NK-92 (cell line): Measurements from ENCODE around the gene TENM4.

Experiments used
- DNase-seq: peaks from one replicate; lab custom pipeline; 2025; ENCODE audit not compliant: unreplicated experiment; lab: John Stamatoyannopoulos, UW

TENM4 gene

DNA sequence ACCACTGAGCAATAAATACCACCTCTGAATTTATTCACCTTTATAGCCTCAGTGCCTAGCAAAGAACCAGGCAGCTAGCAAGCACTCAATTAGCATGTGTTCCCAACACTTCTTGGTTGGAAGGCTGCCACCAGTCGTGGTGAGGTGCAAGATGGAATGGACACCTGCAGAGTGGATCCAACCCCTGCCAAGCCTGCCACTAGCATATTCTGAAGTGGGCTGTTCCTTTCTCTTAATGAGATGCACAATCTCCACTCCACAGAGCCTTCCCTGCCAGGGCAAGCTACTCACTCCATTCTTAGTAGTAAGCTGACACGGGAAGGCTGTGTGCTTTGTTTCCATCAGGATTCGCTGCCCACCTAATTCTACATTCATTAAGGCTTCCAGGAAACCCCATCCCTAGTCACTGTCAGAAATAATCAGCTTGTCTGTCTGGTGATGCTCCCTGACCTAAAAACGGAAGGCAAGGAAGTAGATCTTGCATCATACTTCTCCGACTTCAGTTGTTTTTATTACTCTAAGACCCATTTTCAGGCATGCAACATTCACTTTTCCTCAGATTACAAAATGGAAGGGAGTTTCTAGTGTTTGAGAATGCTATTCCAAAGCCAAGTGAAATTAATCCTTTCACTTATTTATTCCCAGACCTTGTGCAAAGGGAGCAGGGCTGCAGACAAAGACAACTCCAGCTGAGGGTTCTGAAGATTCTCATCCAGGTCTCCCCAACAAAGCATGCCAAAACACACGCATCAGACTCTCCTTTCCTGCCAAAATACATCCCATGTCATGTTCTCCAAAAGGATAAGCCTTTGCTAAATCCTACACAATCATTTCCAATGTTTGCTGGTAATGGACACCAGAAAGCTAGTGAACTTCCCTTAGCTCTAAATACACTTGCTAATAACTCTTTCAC is 128.0 kb downstream of the TENM4 start:
- no peak for DNase-seq

DNA sequence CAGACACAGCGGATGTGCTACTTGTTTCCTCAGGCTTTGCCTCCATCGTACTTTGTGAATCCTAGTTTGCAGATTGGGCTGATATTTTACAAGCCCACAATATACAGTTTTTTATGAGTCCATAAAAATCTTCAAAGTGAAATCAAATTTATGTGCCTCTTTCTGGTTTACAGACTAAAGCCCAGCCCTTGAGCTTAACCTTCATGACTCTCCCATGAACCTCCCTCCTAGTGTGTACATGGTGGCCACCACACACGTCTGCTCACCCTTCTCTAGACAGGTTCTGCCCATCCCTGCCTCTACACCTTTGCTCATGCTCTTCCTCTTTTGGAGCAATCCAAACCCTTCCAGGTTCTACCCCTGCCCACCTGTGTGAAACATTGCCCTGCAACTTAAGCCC is 129.4 kb downstream of the TENM4 start:
- DNase-seq: no peak

DNA sequence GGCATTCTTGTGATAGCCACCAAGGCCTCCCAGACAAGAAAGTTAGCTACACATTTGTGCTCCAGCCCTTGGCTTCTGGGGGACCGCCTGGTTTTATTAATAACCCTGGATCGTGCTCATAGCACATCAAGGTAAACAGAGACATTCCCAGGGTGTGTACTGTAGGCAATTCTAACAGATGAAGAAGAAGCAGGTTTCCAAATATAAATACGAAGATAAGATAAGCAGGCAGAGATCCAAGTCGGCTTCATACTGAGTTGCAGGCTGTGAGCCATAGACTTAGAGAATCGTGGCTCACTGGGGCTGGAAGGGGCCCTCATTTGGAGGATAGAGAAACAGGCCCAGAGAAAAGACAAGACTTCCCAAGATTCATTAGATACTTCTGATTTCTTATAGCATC is 131.4 kb downstream of the TENM4 start:
- DNase-seq: no peak

DNA sequence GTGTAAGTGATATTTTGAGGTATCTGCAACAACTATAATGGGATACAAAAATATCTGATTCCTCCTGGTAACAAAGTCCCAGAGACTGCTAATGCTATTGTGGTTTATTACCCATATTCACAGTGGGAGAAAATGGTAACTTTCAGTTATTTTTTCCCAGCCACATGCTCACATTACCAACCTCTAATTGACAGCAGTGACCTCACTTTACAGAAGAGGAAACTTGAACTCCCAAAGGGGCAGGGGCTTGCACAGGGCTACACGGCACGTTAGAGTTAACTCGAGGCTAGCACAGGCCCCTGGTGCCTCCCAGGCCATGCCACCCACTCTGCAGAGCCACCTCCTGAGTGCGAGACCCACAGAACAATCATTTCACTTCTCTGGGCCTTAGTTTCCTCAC is 132.4 kb downstream of the TENM4 start:
- DNase-seq: no peak

DNA sequence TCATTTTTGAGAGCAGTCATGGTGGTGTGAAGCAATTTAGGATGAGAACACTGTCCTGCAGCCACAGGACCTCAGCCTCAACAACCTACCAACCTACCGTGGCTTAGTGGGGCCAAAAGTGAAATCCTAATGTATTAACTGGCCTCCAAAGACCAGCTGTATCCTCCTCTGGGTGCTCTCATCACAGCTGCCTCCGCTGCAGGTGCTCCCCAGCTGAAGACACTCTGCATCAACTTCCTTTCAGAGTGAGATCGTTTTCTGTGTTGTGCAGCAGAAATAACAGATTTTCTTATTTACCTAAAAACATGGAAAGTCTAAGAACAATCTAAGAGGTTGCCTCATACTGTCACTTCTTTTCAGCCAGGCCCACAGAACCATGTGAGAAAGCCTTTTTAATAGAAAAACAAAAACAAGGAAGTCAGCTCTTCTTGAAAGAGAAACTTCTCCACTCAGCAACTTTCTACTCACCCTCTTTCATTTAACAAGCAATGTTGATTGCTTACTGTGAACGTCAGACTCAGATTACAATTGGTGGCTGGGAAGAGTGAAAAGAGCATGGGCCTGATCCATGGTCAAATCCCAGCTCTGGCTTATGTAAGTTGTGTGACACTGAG is 136.1 kb downstream of the TENM4 start:
- no peak for DNase-seq

DNA sequence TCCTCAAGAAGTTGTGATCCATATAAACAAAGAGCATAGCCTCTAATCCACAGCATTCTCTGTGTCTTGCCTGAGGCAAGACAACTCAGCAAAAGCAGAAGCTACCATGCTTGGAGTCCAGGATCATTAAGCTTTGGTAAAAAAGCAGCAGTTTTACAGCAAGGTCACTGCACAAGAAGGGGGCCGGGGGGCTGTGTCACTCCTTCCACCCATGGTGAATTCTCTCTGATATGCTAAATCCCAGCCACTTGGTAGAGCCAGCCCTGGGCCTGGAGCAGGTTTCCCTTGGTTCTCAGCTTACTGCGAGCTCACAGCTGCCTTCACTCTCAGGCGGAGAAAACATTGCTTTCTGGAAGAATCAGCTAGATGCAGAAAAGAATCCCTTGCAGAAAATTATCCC is 144.7 kb downstream of the TENM4 start:
- DNase-seq: no peak

DNA sequence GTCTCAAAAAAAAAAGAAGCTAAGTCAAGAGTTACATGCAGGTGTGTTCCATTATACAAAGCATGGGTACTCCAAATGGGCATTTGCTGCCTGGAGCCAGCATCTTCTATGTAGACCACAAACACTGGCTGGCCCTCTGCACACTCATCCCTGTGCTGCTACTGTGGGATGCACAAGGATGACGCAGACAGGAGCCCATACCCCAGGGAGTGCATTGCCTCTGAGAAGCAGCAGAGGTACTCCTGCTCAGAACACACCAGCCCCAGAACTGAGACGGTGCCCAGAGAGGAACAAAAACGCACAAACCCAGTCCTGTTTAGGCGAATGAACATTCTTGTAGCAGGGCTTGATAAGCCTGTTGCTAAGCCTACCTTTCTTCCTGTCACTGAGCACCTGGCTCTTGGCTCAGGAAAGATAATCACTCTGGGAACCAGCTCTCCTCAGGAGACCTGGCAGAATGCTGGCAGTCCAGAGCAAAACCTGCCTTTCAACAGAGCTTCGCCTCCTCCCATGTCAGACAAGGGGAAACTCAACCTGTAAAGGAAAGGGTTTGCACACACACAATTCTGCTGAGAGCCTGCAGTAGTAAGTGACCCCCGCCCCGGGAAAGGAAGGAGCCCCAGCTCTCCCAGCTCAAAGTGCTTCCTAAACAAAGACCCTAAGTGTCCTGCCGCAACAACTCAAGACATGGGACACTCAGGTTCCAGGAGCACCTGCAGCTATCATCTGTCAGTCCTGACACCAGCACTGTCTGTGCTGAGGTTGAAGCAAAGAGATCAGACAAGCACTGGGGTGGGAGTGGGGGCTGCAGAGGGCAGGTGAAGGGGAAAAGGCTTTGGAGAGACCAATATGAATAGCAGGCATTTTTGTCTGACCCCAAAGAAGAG is 145.7 kb downstream of the TENM4 start:
- DNase-seq: no peak

DNA sequence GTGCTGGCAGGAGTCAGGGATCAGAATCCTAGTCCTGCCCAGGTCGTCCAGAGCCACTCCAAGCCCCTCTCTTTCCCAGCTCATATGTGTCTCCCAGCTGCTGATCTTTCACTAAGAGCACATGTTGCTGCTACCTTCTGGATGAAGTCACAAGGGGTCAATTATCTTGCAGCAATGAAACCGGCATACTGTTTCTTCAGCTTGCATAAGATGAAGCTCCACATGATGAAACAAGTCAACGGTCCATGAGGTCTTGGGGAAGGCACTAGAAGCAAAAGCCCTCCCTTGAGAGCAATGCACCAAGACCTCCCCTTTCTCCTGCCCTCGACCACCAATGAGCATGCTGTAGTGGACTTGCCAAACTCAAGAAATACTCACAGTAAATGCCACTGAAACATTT is 148.9 kb downstream of the TENM4 start:
- DNase-seq: no peak

DNA sequence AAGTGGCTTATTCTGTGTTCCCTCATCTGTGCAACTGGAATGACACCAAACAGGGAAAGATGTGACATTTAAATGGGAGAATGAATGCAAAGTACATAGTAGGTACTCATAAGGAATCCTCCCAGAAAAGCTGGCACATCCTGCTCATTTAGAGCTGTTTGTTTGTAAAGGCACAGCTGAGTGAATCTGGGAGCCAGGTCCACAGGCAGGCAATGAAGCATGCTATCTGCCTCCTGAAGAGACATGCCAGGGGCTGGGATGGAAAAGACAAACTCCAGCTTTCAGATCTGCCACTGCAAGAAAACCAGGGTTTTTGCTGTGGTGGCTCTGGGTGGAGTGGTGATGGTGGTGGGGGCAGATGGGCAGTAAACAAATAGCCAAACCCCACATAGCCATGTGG is 150.1 kb downstream of the TENM4 start:
- no peak for DNase-seq

DNA sequence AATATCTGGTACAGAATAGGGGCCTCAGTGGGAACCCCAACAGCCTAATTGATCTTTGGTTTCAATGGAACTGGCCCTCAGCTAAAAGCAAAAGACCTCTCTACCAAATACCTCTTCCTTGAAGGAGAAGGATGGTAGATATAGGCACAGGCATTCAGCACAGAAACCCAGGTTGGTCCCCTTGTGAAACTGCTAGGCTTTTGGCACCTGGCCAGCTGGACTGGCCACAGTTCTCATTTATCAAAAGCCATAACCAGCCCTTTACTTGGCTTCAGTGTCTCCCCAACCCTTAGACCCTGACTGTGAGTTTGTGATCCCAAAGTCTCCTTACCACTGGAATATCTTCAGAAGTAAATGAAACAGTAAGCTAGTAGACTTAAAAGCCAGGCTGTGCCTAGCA is 152.9 kb downstream of the TENM4 start:
- no peak for DNase-seq

DNA sequence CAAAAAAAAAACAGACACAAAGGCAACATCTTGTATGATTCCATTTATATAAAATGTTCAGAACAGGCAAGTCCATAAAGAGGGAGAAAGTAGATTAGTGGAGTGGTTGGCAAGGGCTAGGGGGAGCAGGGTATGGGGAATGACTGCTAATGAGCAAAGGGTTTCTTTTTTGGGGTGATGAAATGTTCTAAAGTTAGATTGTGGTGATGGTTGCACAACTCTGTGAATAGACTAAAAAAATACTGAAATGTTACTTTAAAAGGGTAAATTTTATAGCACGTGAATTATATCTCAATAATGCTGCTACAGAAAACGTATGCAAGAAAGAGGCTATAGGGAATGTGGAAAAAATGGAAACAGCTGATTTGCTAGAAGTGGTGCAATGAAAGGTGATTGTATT is 155.1 kb downstream of the TENM4 start:
- DNase-seq: no peak

DNA sequence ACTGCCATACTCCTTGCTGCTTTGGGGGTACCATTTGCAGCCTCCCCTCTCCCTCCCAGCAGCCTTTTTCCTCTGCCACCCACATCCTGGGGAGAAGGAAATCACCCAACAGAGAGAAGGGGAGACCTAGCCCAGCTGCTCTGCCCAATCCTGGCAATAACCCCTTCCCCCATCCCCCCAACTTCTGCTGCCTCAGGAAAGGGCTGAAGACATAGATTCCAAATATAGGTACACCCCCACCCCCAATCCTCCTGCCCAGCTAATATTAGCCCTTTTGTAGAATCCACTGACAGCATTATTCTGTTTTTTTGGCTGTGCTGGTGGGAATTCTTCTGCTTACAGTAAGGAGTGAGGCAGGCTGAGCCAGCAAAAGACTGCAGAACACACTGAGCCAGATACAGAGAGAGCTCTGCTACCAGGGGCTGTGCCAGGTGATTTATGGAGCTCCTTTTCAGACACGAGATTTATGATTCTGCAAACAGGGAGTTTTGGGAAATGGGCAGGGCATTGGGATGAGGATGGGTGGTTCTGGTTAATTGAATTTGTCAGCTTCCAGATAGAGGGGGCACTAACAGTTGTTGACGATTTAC is 164.0 kb downstream of the TENM4 start:
- DNase-seq: no peak

DNA sequence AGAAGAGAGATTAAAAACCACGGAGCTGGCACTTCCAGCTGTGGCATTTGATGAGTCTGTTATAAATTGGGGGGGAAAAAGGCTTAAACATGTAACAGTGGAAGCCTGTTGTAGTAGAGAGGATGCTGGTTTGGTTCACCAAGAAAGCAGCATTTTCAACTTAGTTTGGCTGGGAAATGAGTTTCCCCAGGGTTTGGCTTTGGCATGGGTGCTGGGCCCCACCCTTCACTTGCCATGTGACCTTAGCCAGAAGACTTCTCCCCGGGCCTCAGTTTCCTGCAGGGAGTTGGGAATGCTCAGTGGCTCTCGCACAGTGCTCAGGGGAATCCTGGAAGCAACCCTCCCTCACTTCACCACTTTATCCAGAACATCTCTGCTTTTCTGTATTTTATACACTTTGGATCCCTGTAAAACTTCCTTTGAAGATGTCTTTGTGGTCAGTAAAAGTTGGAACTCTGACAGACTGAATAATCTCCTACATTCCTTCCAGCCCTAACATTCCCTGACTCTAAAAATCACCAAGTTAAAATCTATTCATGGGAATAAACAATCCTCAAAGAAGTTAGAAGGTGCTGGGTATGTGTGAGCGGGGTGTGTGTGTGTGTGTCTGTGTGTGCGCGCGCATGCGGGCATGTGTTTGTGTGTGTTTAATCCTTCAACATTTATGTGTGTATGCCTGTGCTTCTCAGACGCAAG is 166.0 kb downstream of the TENM4 start:
- DNase-seq: no peak

DNA sequence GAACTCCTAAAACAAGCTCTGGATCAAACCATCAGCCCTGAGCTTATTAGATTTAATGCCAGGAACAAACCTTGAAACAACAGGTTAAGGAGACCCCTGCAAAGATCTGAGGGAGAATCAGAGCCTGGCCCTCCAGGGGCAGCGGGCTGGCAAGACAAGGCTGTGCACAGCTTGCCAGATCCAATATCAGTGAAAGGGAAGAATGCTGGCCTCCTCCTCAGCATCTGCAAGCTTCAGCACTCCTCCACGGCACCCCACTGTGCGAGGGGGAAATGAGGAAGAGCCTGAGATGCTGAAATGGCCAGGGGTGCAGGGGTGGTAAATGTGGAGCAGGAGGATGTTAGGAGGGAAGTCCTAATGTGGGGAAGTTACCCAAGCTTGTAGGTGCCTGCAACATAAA is 167.0 kb downstream of the TENM4 start:
- DNase-seq: no peak

DNA sequence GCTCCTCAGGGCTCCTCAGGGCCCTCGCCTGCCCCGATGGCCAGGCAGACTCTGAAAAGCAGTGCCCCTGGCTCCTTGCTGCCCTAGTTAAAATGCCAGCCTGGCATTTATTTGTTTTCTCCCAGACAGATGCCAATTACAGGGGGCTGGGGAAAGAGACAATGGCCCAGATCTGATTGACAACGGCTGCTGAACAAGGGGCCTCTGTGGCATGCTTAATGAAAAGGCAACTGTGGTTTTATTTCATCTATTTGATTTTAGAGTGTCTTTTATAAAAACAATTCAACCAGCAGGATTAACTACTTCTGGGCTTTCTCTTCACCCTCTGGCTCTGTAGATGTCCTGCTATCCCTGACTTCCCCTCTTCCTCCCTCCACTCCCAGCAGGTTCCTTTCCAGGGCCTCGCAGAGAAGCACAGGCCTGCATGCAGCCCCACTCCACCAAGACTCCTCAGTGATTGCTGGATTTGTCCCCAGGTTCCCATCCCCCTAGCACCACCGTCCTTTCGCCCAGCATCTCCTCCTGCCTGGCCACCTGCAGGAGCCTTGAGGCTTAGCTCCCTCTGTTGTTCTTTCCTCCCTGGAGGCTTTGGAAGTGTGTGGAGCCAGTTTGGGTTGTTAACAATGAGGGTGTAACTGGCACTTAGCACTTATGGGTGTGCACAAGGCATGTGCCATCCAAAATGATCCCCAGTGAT is 171.1 kb downstream of the TENM4 start:
- no peak for DNase-seq

DNA sequence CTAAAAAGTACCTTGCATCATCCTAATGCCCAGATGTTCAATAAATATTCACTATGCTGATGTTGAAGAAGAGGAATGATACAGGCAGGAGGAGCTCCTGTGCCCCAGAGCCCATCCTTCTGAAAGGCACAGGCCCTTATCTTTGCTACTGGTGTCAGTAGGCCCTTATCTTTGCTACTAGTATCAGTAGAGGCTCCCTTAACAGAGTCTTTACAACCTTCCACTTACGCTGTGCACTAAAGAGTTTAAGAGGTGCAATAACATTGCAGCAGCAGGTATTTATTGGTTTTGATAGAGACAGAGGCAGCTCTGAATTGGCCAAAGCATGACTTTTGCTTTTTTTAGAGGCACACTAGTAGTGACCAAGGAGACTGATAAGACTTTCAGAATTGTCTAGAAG is 174.4 kb downstream of the TENM4 start:
- no peak for DNase-seq

DNA sequence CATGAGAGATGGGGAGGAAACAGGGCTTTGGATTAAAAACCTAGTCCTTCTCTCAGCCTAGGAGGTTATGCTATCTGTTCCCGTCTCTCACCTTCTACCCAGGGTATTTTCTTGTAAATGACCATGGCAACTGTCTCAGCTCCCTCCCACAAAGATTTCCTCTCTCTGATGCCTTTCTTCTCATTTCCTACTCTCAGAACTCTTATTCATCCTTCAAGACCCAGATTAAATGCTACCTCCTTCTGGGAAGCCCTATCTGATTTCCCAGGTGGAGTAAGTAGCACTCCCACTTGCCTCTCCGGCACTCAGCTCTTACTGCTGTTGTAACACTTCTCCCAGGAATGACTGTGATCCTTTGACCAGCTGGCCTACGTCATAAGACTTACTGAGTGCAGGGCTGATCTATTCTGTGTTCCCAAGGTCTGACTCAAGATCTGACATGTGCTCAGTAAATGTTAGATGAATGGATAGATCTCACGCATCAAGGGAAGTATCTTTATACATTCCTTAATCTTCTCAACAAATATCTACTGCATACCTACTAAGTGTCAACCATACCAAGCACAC is 175.0 kb downstream of the TENM4 start:
- DNase-seq: no peak

DNA sequence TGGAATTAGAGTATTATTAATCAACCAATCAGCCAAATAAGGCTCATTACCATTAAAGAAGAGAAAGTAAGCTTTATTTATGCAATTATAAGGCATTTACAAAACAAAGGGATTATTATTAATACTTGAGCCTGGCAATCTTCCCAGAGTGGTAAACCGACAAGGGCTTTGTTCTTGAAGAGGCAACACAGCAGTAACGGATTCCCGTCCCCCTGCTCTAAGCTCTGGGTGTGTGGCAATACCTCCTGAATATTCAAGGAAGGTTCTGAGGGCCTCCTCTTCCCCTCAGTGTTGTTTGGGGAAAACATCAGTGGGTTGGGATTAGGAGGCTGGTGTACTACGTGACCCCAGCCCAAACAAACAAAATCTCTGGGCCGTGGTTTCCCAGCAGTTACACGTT is 176.5 kb downstream of the TENM4 start:
- DNase-seq: no peak

DNA sequence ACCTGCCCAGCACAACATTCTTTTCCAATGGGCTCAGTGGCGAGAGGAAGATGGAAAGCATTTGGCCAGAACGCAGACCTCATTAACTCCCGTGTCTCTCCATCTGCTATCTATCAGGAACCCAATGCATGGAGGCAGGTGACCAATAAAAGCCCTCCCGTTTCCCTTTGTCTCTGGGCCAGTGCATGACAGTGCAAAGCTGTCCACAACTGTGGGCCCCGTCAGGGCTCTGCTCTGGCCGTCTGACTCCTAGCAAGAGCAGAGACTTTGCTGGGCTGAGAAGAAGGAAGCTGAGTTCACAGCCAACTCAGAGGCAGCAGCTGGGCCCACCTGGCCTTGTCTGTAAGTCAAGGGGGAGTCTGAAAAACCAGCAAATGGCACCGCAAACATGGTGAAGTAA is 177.8 kb downstream of the TENM4 start:
- no peak for DNase-seq

DNA sequence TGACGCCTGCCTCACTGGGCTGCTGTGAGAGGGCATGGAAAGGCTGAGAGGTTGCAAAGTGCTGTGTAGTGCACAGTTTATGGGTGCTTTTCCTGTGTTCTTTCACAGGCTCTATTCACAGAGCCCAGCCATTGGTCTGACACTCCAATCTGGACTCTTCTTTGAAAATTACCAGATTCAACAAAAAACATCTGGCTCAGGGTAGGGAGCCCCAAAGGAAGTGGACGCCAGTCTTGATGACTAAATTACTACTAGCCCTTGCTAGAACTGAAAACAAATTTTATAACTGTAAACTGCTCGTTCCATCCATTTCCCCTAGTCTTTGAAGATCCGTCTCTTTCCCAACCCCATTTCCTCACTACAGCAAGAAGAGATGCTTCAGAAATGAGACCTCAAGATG is 178.6 kb downstream of the TENM4 start:
- DNase-seq: no peak
